HepG2 (cell line): ENCODE measurements around the gene DUS1L. TPM values are rescaled to one million over a fixed set of nuclear protein-coding genes. Genes with fewer than 3 reads are reported as not detected.

Experiments used
- CAMTA2 ChIP-seq: sonication (generic); formaldehyde crosslinking; IDR thresholded peaks from 2 replicates; pipeline ENCODE4 v1.4.0; 2020; ENCODE audit warnings: mild to moderate bottlenecking, missing genetic modification reagents, borderline replicate concordance
- CBX5 ChIP-seq: sonication (generic); formaldehyde crosslinking; IDR thresholded peaks from 2 replicates; pipeline ENCODE4 v1.4.0; 2020; ENCODE audit warnings: missing genetic modification reagents, borderline replicate concordance
- DMAP1 ChIP-seq: IDR thresholded peaks from 2 replicates; pipeline ENCODE4 v1.6.1; 2016
- DNMT3B ChIP-seq: conservative IDR thresholded peaks from 2 replicates; pipeline ENCODE4 v1.6.1; 2016; ENCODE audit warnings: missing biosample characterization, control low read depth
- DR1 ChIP-seq: sonication (generic); formaldehyde crosslinking; IDR thresholded peaks from 2 replicates; pipeline ENCODE4 v1.8.0; 2021; ENCODE audit warnings: mild to moderate bottlenecking, missing genetic modification reagents, inconsistent platforms
- EEA1 ChIP-seq: sonication (generic); formaldehyde crosslinking; IDR thresholded peaks from 2 replicates; pipeline ENCODE4 v1.5.1; 2020; ENCODE audit warnings: mild to moderate bottlenecking, missing genetic modification reagents, borderline replicate concordance
- JUNB ChIP-seq: sonication (generic); formaldehyde crosslinking; IDR thresholded peaks from 2 replicates; pipeline ENCODE4 v1.8.0; 2022; ENCODE audit warnings: missing genetic modification reagents, mild to moderate bottlenecking, borderline replicate concordance
- MEIS2 ChIP-seq: sonication (generic); formaldehyde crosslinking; IDR thresholded peaks from 2 replicates; pipeline ENCODE4 v1.9.0; 2021; ENCODE audit warnings: mild to moderate bottlenecking, missing genetic modification reagents
- NFE2L2 ChIP-seq: fragments of 150-350 bp; IDR thresholded peaks from 2 replicates; pipeline ENCODE4 v1.6.1; 2014; ENCODE audit warnings: low read length
- NFIC ChIP-seq: IDR thresholded peaks from 2 replicates; pipeline ENCODE4 v1.6.1; 2012; ENCODE audit warnings: mild to moderate bottlenecking, low read length, inconsistent platforms
- NKX3-1 ChIP-seq: sonication (generic); formaldehyde crosslinking; IDR thresholded peaks from 2 replicates; pipeline ENCODE4 v1.5.0; 2020; ENCODE audit warnings: missing genetic modification reagents
- POLR2G ChIP-seq: fragments of 200-400 bp; formaldehyde crosslinking; IDR thresholded peaks from 2 replicates; pipeline ENCODE4 v1.6.1; 2018; ENCODE audit warnings: mild to moderate bottlenecking, low read depth, low read length, moderate library complexity
- PRMT3 ChIP-seq: sonication (generic); formaldehyde crosslinking; IDR thresholded peaks from 2 replicates; pipeline ENCODE4 v1.8.1; 2022; ENCODE audit warnings: low read depth, mild to moderate bottlenecking, moderate library complexity, missing genetic modification reagents, borderline replicate concordance
- SMAD1 ChIP-seq: sonication (generic); formaldehyde crosslinking; IDR thresholded peaks from 2 replicates; pipeline ENCODE4 v1.4.0; 2020; ENCODE audit warnings: missing genetic modification reagents, low read depth, mild to moderate bottlenecking, borderline replicate concordance
- SP4 ChIP-seq: sonication (generic); formaldehyde crosslinking; IDR thresholded peaks from 2 replicates; pipeline ENCODE4 v1.8.1; 2023; ENCODE audit warnings: mild to moderate bottlenecking, missing genetic modification reagents
- TOPORS ChIP-seq: sonication (generic); formaldehyde crosslinking; IDR thresholded peaks from 2 replicates; pipeline ENCODE4 v1.8.0; 2023; ENCODE audit warnings: mild to moderate bottlenecking, missing genetic modification reagents
- YY1 ChIP-seq: IDR thresholded peaks from 2 replicates; pipeline ENCODE4 v1.6.1; 2011; ENCODE audit warnings: low read length, low read depth, moderate library complexity, mild to moderate bottlenecking; ENCODE audit not compliant: insufficient read depth, insufficient replicate concordance
- ZBTB7B ChIP-seq: sonication (generic); formaldehyde crosslinking; IDR thresholded peaks from 2 replicates; pipeline ENCODE4 v1.4.0; 2020; ENCODE audit warnings: missing genetic modification reagents
- ZNF563 ChIP-seq: sonication (generic); formaldehyde crosslinking; IDR thresholded peaks from 2 replicates; pipeline ENCODE4 v1.8.0; 2022; ENCODE audit warnings: mild to moderate bottlenecking, moderate library complexity, missing genetic modification reagents
- ZNF577 ChIP-seq: sonication (generic); formaldehyde crosslinking; IDR thresholded peaks from 2 replicates; pipeline ENCODE4 v1.4.0; 2020; ENCODE audit warnings: mild to moderate bottlenecking, low read depth, missing genetic modification reagents, borderline replicate concordance
- ZNF7 ChIP-seq: IDR thresholded peaks from 2 replicates; pipeline ENCODE4 v1.6.1; 2016; ENCODE audit warnings: missing biosample characterization, missing genetic modification reagents
- ZNF83 ChIP-seq: sonication (generic); formaldehyde crosslinking; IDR thresholded peaks from 2 replicates; pipeline ENCODE4 v1.4.0; 2020; ENCODE audit warnings: missing genetic modification reagents, mild to moderate bottlenecking, borderline replicate concordance
- ZSCAN29 ChIP-seq: sonication (generic); formaldehyde crosslinking; conservative IDR thresholded peaks from 2 replicates; pipeline ENCODE4 v1.4.0; 2020; ENCODE audit warnings: mild to moderate bottlenecking, missing genetic modification reagents
- polyA plus RNA-seq, 8 experiments: library from polyadenylated mRNA; depleted of rRNA in 3 of 8; stranded (reverse) in 7 of 8; unstranded in 1 of 8; fragments of >200 nt; fragmentation: Illumina TruSeq in 4 of 8; extraction: Trizol in 4 of 8; gene quantifications; 2 replicates each; pipeline versions ENCODE4 v1.2.1 to v1.2.3, GENCODE V29; 2011 to 2016; ENCODE audit warnings: low read depth in 4 of 8, missing spikeins in 1 of 8, mixed read lengths in 1 of 8; ENCODE audit not compliant: insufficient read depth in 1 of 8
- total RNA-seq, 5 experiments: library from RNA; depleted of rRNA; stranded (reverse); fragments of >200 nt; fragmentation: Illumina TruSeq; extraction: Trizol; gene quantifications; 2 replicates each; pipeline ENCODE4 v1.2.3, GENCODE V29; 2016; ENCODE audit warnings: low read depth in 1 of 5
- TF ChIP-seq, protein P1 (sequence below): sonication (generic); formaldehyde crosslinking; IDR thresholded peaks from 2 replicates; pipeline ENCODE4 v1.4.0; 2020; ENCODE audit warnings: missing genetic modification reagents
- TF ChIP-seq, protein P2 (sequence below): sonication (generic); formaldehyde crosslinking; IDR thresholded peaks from 2 replicates; pipeline ENCODE4 v1.5.1; 2020; ENCODE audit warnings: missing genetic modification reagents, mild to moderate bottlenecking, borderline replicate concordance
- TF ChIP-seq, protein P3 (sequence below): sonication (generic); formaldehyde crosslinking; IDR thresholded peaks from 2 replicates; pipeline ENCODE4 v1.8.1; 2023; ENCODE audit warnings: mild to moderate bottlenecking, missing genetic modification reagents

DUS1L gene
- total and polyA plus RNA-seq, 2 of the 13 experiments (the other 11 are each of a cell fraction or from before 2014, with no cell fraction given), result 81.0 to 109 TPM

- TF ChIP-seq, protein P1, sequence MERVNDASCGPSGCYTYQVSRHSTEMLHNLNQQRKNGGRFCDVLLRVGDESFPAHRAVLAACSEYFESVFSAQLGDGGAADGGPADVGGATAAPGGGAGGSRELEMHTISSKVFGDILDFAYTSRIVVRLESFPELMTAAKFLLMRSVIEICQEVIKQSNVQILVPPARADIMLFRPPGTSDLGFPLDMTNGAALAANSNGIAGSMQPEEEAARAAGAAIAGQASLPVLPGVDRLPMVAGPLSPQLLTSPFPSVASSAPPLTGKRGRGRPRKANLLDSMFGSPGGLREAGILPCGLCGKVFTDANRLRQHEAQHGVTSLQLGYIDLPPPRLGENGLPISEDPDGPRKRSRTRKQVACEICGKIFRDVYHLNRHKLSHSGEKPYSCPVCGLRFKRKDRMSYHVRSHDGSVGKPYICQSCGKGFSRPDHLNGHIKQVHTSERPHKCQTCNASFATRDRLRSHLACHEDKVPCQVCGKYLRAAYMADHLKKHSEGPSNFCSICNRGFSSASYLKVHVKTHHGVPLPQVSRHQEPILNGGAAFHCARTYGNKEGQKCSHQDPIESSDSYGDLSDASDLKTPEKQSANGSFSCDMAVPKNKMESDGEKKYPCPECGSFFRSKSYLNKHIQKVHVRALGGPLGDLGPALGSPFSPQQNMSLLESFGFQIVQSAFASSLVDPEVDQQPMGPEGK (CRISPR knock-in tag), result peak; percentile 85
- peak; percentile 71; the same call in 1 of the 2 replicates for TF ChIP-seq ZBTB7B (CRISPR knock-in tag)
- no peak for TF ChIP-seq JUNB (CRISPR knock-in tag)
- 0 out of 2 replicates have a peak, but pooled peaks have one; percentile 64 for TF ChIP-seq PRMT3
- TF ChIP-seq NKX3-1 (CRISPR knock-in tag), result peak; percentile 44; the same call in 1 of the 2 replicates
- TF ChIP-seq ZNF563 (CRISPR knock-in tag), result peak; percentile 18; the same call in 1 of the 2 replicates
- TF ChIP-seq SP4 (CRISPR knock-in tag), result peak; percentile 61
- no peak for TF ChIP-seq NFE2L2
- TF ChIP-seq, protein P2, sequence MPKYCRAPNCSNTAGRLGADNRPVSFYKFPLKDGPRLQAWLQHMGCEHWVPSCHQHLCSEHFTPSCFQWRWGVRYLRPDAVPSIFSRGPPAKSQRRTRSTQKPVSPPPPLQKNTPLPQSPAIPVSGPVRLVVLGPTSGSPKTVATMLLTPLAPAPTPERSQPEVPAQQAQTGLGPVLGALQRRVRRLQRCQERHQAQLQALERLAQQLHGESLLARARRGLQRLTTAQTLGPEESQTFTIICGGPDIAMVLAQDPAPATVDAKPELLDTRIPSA, result no peak
- TF ChIP-seq CAMTA2 (CRISPR knock-in tag), result peak; percentile 14; the same call in 1 of the 2 replicates
- no peak for TF ChIP-seq ZNF577 (CRISPR knock-in tag)
- no peak for TF ChIP-seq NFIC
- 0 out of 2 replicates have a peak, but pooled peaks have one; percentile 73 for TF ChIP-seq ZNF83
- TF ChIP-seq YY1, result peak; percentile 71
- peak; percentile 53; the same call in 1 of the 2 replicates for TF ChIP-seq DR1 (CRISPR knock-in tag)
- TF ChIP-seq POLR2G, result peak; percentile 98
- TF ChIP-seq, protein P3, sequence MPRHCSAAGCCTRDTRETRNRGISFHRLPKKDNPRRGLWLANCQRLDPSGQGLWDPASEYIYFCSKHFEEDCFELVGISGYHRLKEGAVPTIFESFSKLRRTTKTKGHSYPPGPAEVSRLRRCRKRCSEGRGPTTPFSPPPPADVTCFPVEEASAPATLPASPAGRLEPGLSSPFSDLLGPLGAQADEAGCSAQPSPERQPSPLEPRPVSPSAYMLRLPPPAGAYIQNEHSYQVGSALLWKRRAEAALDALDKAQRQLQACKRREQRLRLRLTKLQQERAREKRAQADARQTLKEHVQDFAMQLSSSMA, result peak; percentile 95
- peak; percentile 68; the same call in 1 of the 2 replicates for TF ChIP-seq CBX5 (CRISPR knock-in tag)
- 0 out of 2 replicates have a peak, but pooled peaks have one; percentile 25 for TF ChIP-seq EEA1 (CRISPR knock-in tag)
- 0 out of 2 replicates have a peak, but pooled peaks have one; percentile 11 for TF ChIP-seq ZNF7 (CRISPR knock-in tag)
- 0 out of 2 replicates have a peak, but pooled peaks have one; percentile 30 for TF ChIP-seq ZSCAN29 (CRISPR knock-in tag)
- peak; percentile 87 for TF ChIP-seq TOPORS (CRISPR knock-in tag)
- TF ChIP-seq MEIS2, result peak; percentile 95
- peak; percentile 84; the same call in 1 of the 2 replicates for TF ChIP-seq SMAD1 (CRISPR knock-in tag)
- TF ChIP-seq DMAP1 (CRISPR knock-in tag), result peak; percentile 90
- peak; percentile 95 for TF ChIP-seq DNMT3B
These were observed 40.5 kb upstream of the DUS1L start (continued) for GRCh38 chr17:82105882-82106687.
